GM19328 (cell line): Measurements from ENCODE around the gene OPHN1.
"Not testable (repeated sequence)": the region's sequence is repeated elsewhere in the genome, so short reads cannot be mapped to it uniquely, and the experiment has no call there.

Experiments
- ATAC-seq: cut with Tn5 transposase; IDR thresholded peaks from one replicate; pipeline ENCODE4 v1.9.1; 2021; ENCODE audit warnings: mild to moderate bottlenecking, moderate library complexity; ENCODE audit not compliant: unreplicated experiment

Gene OPHN1

DNA sequence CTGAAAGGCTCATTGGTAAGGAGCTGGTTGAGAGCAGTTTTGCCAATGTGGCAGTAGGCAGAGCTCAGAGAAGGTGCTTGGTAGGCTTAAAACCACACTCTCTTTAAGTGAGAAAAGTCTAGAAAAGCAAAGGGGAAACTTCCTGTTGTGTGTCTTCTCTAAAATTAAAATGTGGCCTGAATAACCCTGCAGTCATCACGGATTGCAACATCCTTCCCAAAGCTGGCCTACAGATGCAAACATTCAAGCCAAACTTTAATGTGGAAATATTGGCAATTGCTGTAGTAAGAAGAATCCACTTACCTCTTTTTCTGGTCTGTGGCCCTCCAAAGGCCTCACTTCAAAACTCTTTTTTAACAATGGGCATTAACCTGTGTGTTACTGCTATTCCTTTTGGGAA is 348.5 kb downstream of the OPHN1 start:
- ATAC-seq, result no peak

DNA sequence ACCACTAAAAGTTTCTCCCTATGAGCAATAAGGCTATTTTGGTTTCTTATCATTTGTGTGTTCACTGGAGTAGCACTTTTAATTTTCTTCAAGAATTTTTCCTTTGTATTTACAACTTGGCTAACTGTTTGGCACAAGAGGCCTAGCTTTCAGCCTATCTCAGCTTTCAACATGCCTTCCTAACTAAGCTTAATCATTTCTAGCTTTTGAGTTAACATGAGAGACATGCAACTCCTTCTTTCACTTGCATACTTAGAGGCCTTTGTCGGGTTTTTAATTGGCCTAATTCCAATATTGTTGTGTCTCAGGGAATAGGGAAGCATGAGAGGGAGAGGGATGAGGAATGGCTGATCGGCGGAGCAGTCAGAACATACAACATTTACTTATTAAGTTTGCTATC is 349.8 kb downstream of the OPHN1 start:
- no peak for ATAC-seq

DNA sequence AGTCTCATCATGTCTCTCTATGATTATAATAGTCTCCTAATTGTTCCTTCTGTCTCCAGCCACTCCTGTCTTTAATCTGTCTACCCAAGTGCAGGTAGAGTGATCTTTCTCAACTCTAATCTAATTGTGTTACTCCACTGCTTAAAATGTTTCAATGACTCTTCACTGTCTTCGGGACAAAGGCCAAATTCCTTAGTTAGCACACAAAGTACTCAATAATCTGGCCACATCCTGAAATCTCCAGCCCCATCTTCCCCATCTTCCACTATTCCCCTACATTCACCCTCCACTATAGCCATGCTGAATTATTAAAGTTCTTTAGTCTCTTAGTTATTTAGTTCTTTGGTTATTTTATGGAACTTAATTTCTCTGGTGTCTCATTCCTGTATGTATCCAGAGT is 353.3 kb downstream of the OPHN1 start:
- ATAC-seq, result no peak

DNA sequence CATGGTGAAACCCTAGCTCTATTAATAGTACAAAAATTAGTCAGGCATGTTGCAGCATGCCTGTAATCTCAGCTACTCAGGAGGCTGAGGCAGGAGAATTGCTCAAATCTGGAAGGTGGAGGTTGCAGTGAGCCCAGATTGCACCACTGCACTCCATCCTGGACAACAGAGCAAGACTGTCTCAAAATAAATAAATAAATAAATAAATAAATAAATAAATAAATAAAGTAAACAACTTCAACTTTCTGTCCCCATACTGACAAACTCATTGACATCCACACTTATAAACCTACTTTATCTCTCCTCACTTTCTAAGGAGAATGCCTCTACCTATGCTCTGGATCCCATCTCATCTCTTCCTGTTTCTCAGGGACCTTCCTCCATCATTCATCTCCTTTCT is 354.5 kb downstream of the OPHN1 start:
- not testable (repeated sequence) for ATAC-seq

DNA sequence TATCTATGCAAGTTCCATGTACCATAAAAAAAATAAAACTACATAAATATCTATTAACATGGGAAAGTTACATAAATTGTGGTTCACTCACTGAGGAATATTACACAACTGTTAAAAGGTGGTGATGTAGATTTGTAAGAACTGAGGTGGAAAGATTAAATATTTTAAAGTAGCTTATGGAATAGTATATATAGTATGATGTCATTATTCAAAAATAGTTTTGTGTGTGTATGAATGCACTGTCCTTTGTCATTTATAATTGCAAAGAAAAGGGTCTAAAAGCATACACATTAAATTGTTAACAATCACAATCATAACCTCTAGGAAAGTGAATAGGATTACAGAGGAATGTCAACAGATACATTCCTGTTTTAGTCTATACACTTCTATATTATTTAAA is 355.9 kb downstream of the OPHN1 start:
- ATAC-seq, result no peak

DNA sequence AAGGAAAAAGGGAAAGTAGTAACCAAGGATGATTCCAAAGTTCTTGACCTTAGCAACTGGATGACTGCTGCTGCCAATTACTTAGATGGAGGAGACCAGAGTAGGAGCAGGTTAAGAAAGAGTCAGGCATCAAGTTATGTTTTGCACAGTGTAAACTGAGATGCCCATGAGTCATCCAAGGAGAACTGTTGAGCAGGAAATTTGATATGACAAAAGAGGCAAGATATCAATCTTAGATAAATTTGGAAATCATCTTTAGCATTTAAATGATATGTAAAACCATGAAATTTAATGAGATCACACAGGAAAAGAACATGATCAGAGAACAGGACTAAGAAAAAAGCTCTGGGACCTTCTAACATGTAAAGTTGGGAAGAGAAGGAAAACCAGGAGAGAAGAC is 361.3 kb downstream of the OPHN1 start:
- ATAC-seq, result no peak

DNA sequence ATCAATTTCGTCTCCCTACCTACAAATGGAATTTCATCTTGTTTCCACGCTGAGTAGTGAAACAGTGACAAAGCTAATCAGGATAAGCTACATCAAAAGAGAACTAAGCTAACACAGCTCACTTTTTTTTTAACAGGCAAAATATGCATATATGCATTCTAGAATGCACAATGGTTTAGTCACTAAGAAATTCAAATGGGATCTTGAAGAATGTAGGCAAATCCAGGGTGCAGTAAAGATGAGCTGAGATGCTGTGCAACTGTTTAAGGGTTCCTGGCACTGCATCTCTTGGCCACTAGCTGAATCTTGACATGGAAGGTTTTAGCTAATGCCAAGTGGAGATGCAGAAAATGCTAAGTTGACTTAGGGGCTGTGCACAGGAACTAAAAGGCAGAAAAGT is 363.2 kb downstream of the OPHN1 start:
- ATAC-seq, result not testable (repeated sequence)

DNA sequence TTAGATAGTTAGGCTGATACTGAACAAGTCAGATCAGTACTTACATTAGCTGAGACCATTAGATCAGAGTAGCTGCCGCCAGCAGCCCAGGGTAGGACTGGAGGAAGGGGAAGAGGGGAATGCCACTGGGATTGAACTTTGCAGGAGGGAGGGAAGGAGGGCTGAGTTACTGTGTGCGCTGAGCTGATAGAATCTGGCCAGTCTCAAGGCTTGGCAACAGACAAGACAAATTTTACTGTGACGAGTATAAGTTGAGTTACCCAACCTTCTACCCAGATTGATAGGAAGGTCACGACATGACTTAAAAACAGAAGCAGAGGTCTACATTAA is 372.1 kb downstream of the OPHN1 start:
- ATAC-seq, result no peak

DNA sequence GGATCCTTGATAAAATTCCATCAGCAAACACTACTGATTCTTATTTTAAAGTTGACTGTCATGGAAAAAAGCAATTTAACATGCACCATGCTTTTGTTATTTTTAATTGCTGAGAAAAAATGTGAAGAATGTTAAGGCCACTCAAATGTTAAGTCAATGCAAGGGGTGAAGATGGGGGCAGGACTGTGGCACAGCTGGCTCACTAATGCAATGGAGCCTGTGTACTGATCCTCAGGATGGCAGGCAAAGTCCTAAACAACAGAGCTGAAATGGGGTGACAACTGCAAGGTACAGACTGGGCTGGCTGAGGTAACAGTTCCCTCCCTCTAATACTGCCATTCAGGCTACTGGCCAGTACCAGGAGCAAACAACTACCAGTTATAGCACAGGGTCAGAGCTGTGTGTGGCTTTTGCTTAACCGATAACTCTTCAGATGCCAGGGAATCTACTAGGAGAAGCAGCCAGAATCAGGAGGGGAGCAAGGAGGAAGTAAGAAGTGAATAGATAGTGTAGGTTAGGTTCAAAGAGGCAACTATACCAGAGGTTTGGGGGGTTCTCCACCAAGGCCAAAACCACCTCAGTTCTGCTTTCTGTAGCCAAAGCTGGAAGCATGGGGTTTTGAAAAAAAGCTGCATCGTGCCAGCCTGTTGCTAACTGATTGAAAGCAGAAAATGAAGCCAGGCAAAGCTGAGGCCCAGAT is 372.6 kb downstream of the OPHN1 start:
- no peak for ATAC-seq

DNA sequence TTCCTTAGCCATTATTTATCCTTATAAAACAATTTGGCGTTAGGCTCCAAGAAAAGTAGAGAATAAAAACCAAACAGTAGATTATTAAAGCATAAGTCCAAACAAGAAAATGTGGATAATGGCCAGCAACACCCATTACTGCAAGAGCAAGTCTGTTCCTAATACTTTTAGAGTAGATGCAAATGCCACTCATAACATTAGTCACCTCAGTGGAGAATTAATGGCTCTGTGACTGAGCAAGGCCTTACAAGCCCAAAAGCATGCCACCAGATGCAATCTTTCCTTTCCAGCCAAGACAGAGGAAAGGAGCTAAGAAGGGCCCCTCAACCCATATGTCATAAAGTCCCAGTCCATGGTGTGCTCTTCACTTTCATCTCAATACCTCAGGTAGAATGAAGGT is 373.8 kb downstream of the OPHN1 start:
- no peak for ATAC-seq

DNA sequence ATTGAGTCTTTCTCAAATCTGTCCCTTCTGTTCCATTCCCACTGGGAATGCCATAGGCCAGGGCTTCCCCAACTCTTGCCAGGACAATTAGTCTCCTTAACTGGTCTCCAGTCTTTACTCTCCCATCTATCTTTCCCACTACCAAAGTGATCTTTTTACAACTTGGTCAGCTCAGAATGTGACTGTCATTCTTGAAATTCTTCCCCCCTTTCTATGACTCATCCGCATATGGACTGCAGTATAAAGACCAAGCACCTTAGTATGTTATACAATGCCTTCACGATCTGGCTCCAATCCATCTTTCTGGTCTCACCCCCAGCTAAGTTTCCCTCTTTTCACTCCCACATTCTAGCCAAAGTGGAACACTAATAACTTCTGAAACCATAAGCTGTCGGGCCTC is 383.8 kb downstream of the OPHN1 start:
- ATAC-seq, result no peak

DNA sequence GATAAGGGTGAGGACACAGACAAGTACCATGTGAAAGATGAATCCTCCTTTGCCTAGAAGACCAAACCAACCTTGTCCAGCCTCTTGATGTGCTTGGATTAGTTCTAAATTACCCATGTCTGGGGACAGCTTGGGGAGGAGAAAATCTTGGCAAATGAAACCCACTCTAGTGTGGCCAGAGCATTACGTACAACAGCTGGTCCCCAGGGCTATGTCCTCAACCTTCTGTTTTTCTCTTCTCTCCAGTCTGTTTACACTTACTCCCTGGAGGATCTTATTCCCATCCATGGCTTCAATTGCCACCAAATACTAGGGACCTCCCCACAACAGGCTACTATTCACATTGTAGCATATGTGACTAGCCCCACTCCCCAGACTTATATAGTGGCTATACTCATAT is 384.5 kb downstream of the OPHN1 start:
- no peak for ATAC-seq

DNA sequence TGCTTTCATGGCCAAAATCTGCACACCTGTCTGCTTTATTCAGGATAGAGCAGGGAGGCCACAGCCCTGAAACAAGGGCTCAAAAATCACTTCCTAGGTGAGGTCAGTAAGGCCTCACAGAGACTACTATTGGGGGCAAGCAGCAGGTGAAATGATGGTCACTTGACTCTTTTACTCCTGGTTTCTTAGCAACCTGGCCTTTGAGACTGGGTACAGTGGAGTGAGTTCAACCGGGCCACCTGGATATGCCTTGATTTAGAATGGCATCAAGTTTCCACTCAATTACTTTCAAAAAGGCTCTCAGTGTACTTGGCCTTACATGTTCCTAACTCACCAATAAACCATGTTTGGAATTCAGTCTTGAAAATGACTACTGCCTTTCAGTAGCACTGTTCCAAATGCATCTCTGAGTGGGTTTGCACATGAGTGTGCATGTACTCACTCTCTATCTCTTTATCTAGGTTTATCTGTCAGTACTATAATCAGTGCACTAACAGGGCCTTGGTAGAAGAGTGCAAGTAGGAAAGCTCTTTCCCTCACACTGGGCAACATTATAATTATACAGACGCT is 388.2 kb downstream of the OPHN1 start:
- ATAC-seq, result no peak

DNA sequence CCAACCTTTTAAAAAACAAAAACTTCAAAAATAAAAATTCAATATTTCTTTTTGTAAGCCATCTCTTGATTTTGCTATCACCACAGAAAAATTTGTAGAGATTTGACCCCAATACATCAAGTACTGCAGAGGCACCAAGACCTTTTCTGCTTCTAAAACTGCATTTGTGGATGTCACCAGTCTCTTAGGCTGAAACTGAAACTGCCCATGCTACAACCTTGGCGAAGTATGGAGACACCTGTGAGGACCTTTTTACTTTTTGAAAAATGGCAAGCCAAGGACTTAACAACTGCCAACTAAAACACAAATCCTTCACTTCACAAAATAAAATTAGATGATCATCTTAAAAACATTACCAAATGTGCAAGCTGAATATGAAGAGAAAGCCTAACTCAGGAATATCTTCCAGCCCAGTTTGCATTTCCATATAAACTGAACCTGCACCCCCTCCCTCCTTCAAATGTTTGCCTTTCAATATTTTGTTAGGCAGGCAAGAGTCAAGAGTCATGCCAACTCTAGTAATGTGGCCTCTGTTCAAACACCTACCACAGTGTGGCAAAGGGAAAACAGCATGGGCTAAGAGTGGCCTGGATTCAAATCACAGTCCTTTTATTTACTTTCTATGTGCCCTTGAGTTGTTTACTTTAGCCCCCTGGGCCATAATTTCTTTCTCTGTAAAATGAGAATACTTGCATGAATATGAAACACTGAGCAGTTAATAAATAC is 389.4 kb downstream of the OPHN1 start:
- no peak for ATAC-seq

DNA sequence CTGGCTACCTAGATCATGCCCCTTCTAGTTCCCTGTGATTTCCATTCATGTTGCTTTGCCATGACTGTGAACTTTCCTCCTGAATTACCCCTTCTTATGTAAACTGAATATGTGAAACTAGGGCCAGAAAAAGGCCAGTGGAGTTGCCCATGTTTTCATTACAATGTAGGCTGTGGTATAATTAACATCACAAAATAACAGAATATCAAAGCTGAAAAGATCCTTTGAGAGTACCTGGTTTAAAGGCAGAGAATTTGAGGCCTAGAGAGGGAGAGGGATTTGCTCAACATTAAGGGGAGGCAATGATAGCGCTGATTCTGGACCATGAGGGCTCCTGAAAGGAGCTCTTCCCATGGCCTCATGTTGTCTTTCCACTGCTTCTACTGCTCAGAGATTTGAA is 392.2 kb downstream of the OPHN1 start:
- ATAC-seq, result no peak

DNA sequence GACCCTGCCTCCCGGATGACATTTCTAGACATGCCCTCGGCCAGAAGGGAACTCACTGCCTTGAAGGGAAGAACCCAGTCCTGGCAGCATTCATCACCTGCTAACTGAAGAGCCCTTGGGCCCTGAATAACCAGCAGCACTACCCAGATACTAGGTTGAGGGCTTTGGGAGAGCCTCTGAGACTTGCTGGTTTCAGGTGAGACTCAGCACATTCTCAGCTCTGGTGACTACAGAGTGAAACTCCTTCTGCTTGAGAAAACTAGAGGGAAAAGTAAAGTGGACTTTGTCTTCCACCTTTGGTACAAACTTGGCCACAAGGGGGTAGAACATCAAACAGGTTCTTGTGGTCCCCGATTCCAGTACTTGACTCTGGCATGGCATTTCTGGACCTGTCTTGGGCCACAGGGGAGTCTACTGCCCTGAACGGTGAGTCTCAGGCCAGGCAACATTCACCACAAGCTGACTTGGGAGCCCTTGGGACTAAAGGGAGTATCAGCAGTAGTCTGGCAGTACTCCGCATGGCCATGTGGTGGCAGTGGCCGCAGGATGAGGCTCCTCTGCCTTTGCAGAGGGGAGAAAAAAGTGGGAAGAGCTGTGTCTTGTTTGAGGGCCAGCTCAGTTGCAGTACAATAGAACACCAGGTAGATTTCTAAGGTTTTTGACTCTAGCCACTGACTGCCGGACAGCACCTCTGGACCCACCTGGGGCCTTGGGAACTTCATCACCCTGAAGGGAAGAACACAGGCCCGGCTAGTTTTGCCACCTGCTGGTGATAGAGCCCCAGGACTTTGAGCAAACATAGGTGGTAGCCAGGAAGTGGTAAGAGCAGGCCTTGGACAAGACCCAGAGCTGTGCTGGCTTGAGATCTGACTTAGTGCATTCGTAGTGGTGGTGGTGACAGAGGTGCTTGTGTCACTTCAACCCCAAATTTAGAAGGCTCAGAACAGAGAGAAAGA is 414.8 kb downstream of the OPHN1 start:
- ATAC-seq, result no peak

DNA sequence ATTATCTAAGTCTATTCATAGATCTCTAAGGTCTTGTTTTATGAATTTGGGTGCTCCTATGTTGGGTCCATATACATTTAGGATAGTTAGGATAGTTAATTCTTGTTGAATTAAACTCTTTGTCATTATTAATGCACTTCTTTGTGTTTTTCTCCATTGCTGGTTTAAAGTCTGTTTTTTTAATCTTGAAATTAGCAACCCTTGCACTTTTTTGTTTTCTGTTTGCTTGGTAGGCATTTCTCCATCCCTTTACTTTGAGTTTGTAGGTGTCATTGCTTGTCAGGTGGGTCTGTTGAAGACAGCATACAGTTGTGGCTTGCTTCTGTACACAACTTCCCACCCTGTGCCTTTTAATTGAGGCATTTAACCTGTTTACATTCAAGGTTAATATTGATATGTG is 434.8 kb downstream of the OPHN1 start:
- no peak for ATAC-seq
